Lower leg skin (tissue), 4 donors: ENCODE results near the gene TRIM9. TPM values are rescaled to one million over a fixed set of nuclear protein-coding genes. Genes with fewer than 3 reads are reported as not detected.

Source experiments
- DNase-seq, 2 donors: peaks; one replicate each; pipeline ENCODE4 v3.0.0-alpha.2; 2019; ENCODE audit warnings: low spot score in 2 of 2
- H3K4me3 ChIP-seq: fragments of 200-600 bp; sonication (generic); 2 replicates; pipeline ENCODE4 v1.5.1; 2017; ENCODE audit warnings: mild to moderate bottlenecking, low read depth; ENCODE audit not compliant: poor library complexity, severe bottlenecking
- POLR2A ChIP-seq, 2 donors: fragments of 450-650 bp; IDR thresholded peaks; one replicate each; pipeline ENCODE4 v1.6.1; 2016 to 2017; ENCODE audit warnings: antibody characterized with exemption in 2 of 2, mild to moderate bottlenecking in 1 of 2, moderate library complexity in 1 of 2
- WGBS, 2 donors: methylation state at CpG; one replicate each; pipeline ENCODE4 v1.1.5; 2018; 5-methylcytosine and 5-hydroxymethylcytosine counted together
- intact Hi-C: fragments of 100-400 bp; cut with DNase I; formaldehyde crosslinking; loops from one replicate; pipeline ENCODE4 v1.15.0; 2023; ENCODE audit warnings: low total_unique reads
- total RNA-seq, 4 donors: library from RNA; depleted of rRNA; stranded (reverse); fragments of >200 nt; gene quantifications; one replicate each; pipeline ENCODE4 v1.1.0, GENCODE V29; 2016
- TF ChIP-seq, protein P1 (sequence below), 3 donors: fragments of 450-650 bp; IDR thresholded peaks; one replicate each; pipeline ENCODE4 v1.5.1; 2016; ENCODE audit warnings: antibody characterized with exemption in 3 of 3, mild to moderate bottlenecking in 3 of 3, moderate library complexity in 2 of 3

The TRIM9 gene
- total RNA-seq, 4 donors from 2014 or later: 0.76 to 3.0 (median 1.4) TPM

DNA sequence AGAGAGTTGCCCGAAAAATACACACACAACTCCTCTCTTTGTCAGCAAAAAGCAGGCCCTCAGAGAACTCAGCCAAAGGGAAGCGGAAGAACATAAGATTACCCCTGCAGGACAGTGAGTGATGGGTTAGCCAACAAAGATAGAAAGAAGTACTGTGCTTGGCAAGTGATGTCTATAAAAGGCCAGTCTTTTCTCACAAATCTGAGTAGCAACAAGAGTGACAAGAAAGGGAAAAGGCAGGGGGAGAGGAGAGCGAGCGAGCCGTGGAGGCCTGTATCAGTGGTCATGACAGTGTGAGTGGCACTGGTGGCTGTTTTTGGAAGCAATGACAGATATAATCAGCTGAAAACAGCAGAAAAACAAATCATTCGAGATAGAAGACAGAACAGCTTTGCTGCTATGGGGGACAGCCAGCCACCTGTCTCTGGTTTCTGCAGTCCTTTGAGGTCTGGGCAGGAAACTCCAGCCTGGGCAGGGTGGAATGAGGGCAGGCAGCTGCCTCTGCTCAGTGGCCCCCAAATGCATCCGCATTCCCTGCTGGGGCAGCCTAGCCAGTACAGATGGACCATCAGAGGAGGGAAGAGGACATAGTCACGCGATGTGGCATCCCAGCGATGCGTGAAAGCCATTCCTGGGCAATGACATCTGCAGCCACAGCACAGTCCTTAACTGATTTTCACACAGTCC, 74.7 kb downstream of the TRIM9 start:
- no peak overlapping the region for H3K4me3 ChIP-seq
- DNase-seq: no peak
- intact Hi-C loops: no loop called here
- WGBS, 2 donors: 82 to 86% methylated on average over 11 of the region's 11 CpGs
- no peak for TF ChIP-seq POLR2A (IDR thresholded peaks at IDR 0.05)
- TF ChIP-seq, protein P1, sequence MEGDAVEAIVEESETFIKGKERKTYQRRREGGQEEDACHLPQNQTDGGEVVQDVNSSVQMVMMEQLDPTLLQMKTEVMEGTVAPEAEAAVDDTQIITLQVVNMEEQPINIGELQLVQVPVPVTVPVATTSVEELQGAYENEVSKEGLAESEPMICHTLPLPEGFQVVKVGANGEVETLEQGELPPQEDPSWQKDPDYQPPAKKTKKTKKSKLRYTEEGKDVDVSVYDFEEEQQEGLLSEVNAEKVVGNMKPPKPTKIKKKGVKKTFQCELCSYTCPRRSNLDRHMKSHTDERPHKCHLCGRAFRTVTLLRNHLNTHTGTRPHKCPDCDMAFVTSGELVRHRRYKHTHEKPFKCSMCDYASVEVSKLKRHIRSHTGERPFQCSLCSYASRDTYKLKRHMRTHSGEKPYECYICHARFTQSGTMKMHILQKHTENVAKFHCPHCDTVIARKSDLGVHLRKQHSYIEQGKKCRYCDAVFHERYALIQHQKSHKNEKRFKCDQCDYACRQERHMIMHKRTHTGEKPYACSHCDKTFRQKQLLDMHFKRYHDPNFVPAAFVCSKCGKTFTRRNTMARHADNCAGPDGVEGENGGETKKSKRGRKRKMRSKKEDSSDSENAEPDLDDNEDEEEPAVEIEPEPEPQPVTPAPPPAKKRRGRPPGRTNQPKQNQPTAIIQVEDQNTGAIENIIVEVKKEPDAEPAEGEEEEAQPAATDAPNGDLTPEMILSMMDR (IDR thresholded peaks at IDR 0.05): no peak

DNA sequence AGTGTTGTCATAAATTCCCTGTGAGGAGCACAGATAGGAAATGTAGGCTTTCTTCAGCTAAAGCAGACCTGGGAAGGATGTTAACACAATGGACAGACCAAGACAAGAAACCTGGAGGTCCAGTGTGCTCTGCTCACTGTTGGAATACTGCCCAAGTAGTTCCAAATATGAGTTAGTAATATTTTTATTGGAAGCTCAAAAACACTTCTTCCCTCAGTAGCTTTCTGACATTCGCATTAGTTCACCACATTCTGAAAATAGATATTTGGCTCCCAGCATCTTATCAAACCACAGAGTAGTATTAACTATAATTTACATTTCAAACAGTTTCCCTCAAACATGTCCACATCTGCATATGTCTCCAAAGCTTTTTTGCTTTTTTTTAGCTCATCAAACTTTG, 75.8 kb downstream of the TRIM9 start:
- no peak for DNase-seq
- no peak overlapping the region for H3K4me3 ChIP-seq
- TF ChIP-seq, protein P1 (IDR thresholded peaks at IDR 0.05): no peak
- no peak for TF ChIP-seq POLR2A (IDR thresholded peaks at IDR 0.05)
- 52 to 55% methylated on average over 1 of the region's 1 CpG for WGBS, 2 donors
- intact Hi-C loops: no loop called here

DNA sequence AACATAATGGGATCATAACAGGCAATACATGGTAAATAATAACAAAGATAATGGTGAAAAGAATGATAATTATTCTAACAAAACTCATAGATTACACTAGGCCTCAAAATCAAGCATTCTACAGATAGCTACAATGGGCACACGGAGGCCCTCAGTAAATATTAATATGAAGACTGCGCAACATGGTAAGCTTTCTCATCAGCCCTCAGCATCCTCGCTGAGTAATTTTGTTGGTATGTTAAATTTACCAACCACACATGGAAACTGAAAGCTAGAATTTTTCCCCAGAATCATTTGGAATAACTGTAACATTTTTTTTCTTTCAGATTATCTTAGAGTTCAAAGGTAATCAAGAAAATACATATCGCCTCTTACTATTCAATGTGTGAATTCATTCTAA, 76.4 kb downstream of the TRIM9 start:
- TF ChIP-seq POLR2A (IDR thresholded peaks at IDR 0.05): no peak
- TF ChIP-seq, protein P1 (IDR thresholded peaks at IDR 0.05): no peak
- H3K4me3 ChIP-seq: no peak overlapping the region
- intact Hi-C loops: no loop called here
- no peak for DNase-seq
- 61 to 97% methylated on average over 4 of the region's 4 CpGs for WGBS, 2 donors

DNA sequence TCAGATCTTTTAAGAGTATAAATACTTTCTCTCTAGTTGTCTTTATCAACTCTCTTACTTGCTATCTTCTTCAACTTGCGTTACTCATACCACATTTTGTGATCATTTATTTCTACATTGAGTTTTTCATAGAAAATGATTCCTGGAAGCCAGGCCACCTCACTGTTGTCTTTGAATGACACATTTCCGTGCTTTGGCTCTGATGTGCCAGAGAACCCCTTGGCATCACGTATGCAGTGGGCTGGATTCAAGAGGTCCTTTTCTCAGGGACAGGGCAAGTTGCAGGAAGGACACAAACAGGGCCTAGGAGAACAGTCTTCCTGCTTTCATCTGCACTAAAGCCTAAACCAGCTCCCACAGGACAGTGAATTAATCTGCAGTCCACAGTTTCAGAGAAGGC, 80.3 kb downstream of the TRIM9 start:
- H3K4me3 ChIP-seq: no peak overlapping the region
- no peak for DNase-seq
- 61 to 66% methylated on average over 3 of the region's 3 CpGs for WGBS, 2 donors
- intact Hi-C loops: no loop called here
- no peak for TF ChIP-seq POLR2A (IDR thresholded peaks at IDR 0.05)
- TF ChIP-seq, protein P1 (IDR thresholded peaks at IDR 0.05): no peak

DNA sequence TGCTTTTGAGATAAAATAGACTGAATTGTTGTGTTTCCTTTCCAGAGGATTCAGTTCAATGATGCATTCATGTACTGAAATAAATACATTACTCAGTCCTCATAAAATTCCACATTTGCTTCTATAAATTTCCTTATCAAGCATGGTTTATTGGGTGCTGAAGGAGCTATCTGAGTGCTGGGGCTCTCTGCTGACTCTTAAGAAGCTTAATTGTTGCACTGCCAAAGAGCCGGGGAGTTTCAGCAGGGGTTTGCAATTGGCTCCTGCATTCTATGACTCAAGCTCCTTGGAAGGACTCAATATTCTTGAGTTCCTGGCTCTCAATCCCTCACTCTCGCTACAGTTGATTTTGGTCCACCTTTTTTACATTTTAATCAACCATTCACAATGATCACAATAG, 80.8 kb downstream of the TRIM9 start:
- TF ChIP-seq, protein P1 (IDR thresholded peaks at IDR 0.05): no peak
- no peak for TF ChIP-seq POLR2A (IDR thresholded peaks at IDR 0.05)
- intact Hi-C loops: no loop called here
- 27 to 33% methylated on average over 2 of the region's 2 CpGs for WGBS, 2 donors
- H3K4me3 ChIP-seq: no peak overlapping the region
- peak in 1 of 2 donors; percentile 29 for DNase-seq

DNA sequence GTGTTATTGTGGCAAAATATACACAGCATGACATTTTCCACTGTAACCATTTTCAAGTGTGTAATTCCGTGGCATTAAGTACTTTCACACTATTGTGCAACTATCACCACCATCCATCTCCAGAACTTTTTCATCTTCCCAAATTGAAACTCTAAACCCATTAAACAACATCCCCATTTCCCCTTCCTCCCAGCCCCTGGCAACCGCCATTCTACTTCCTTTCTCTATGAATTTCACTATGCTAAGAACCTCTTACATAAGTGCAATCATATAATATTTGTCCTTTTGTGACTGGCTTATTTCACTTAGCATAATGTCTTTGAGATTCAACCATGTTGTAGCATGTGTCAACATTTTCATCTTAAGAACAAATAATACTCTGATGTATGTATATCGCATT, 82.8 kb downstream of the TRIM9 start:
- no peak for TF ChIP-seq POLR2A (IDR thresholded peaks at IDR 0.05)
- TF ChIP-seq, protein P1 (IDR thresholded peaks at IDR 0.05): no peak
- WGBS, 2 donors: 85 to 89% methylated on average over 3 of the region's 3 CpGs
- intact Hi-C loops: no loop called here

More for the DNA sequence above, 82.8 kb downstream of the TRIM9 start:
- no peak for DNase-seq
- H3K4me3 ChIP-seq: no peak overlapping the region
